Esophagus muscularis mucosa (tissue), 4 donors: ENCODE results near the gene ATP6AP1. TPM values are rescaled to one million over a fixed set of nuclear protein-coding genes. Genes with fewer than 3 reads are reported as not detected.
A peak's percentile ranks its signal among the peaks of the same experiment; 100 is the strongest.

ENCODE experiments used
- DNase-seq: peaks from one replicate; pipeline ENCODE4 v3.0.0-alpha.2; 2017; ENCODE audit errors: extremely low spot score
- H3K27ac ChIP-seq, 4 donors: fragments of 200-600 bp; sonication (generic); replicated peaks in 1 of 4; 1 replicate in 3 of 4; 2 replicates in 1 of 4; pipeline ENCODE4 v1.5.1; 2016 to 2019; ENCODE audit warnings: mild to moderate bottlenecking in 1 of 4
- H3K27me3 ChIP-seq, 4 donors: fragments of 200-600 bp; sonication (generic); one replicate each; pipeline versions ENCODE4 v1.5.1 to v1.6.0; 2016 to 2019
- H3K36me3 ChIP-seq, 4 donors: fragments of 200-600 bp; sonication (generic); one replicate each; pipeline ENCODE4 v1.5.1; 2016 to 2019
- H3K4me1 ChIP-seq, 4 donors: fragments of 200-600 bp; sonication (generic); one replicate each; pipeline ENCODE4 v1.5.1; 2016 to 2019
- H3K4me3 ChIP-seq, 4 donors: fragments of 200-600 bp; sonication (generic); 1 replicate in 2 of 4; 2 replicates in 2 of 4; pipeline ENCODE4 v1.5.1; 2016 to 2019; ENCODE audit warnings: mild to moderate bottlenecking in 4 of 4, moderate library complexity in 1 of 4
- H3K9me3 ChIP-seq, 4 donors: fragments of 200-600 bp; sonication (generic); 1 replicate in 3 of 4; 2 replicates in 1 of 4; pipeline ENCODE4 v1.5.1; 2016 to 2019
- CTCF ChIP-seq, 3 experiments: fragments of 200-600 bp in 2 of 3; fragments of 450-650 bp in 1 of 3; sonication (generic) in 2 of 3; IDR thresholded peaks; one replicate each; pipeline ENCODE4 v1.5.1; 2017 to 2019; ENCODE audit warnings: antibody characterized with exemption in 3 of 3, mild to moderate bottlenecking in 2 of 3, moderate library complexity in 1 of 3
- EP300 ChIP-seq: sonication (generic); formaldehyde crosslinking; IDR thresholded peaks from one replicate; pipeline ENCODE4 v1.6.1; 2017; ENCODE audit warnings: antibody characterized with exemption
- POLR2A ChIP-seq: fragments of 450-650 bp; IDR thresholded peaks from one replicate; pipeline ENCODE4 v1.6.1; 2017; ENCODE audit warnings: antibody characterized with exemption, moderate library complexity, mild to moderate bottlenecking, low read depth
- POLR2AphosphoS5 ChIP-seq, 2 donors: sonication (generic); formaldehyde crosslinking; IDR thresholded peaks; one replicate each; pipeline ENCODE4 v1.6.1; 2017; ENCODE audit warnings: antibody characterized with exemption in 2 of 2
- WGBS: methylation state at CpG from one replicate; pipeline ENCODE4 v1.1.5; 2018; 5-methylcytosine and 5-hydroxymethylcytosine counted together
- intact Hi-C: fragments of 100-400 bp; cut with DNase I; formaldehyde crosslinking; loops from one replicate; pipeline ENCODE4 v1.15.1; 2023
- total RNA-seq, 4 donors: library from RNA; depleted of rRNA; stranded (reverse); fragments of >200 nt; gene quantifications; one replicate each; pipeline versions ENCODE4 v1.1.0 to v1.2.1, GENCODE V29; 2016

ATP6AP1 gene
- total RNA-seq, 4 donors from 2014 or later: 27.4 to 67.2 (median 34.7) TPM

GRCh38 chrX:154477891-154478477 is 49.5 kb downstream of the ATP6AP1 start:
- H3K9me3 ChIP-seq: no peaks in the 10 kb centered on the region
- DNase-seq: no peak
- intact Hi-C loops: no loop called here
- H3K4me1 ChIP-seq: peaks cover 0 to 14% (median 13%) of the 10 kb centered on the region in 4 donors
- peak overlapping the region; percentile 55 to 69 (median 58) for H3K4me3 ChIP-seq
- no peak for TF ChIP-seq POLR2AphosphoS5 (IDR thresholded peaks at IDR 0.05)
- TF ChIP-seq POLR2A: no peak
- no peak for TF ChIP-seq CTCF (IDR thresholded peaks at IDR 0.05)
- TF ChIP-seq EP300: no peak
- H3K27me3 ChIP-seq: no peaks in the 10 kb centered on the region
- peak overlapping the region; percentile 78 to 87 (median 82) for H3K27ac ChIP-seq
- WGBS: 76% methylated on average over 17 of the region's 24 CpGs
- peaks cover 0 to 2% (median 0%) of the 10 kb centered on the region in 4 donors for H3K36me3 ChIP-seq

- TF ChIP-seq EP300 (no peak), POLR2AphosphoS5 (IDR thresholded peaks at IDR 0.05) (peak; percentile 73 to 77), POLR2A (peak; percentile 33)
- H3K27ac ChIP-seq: peak within 1 kb of the TSS; percentile 78 to 87 (median 82)
- H3K4me3 ChIP-seq: peak within 1 kb of the TSS; percentile 55 to 69 (median 58)
- H3K27me3 ChIP-seq: no peaks in the 10 kb centered on the region
- peaks cover 0 to 14% (median 13%) of the 10 kb centered on the region in 4 donors for H3K4me1 ChIP-seq
- H3K36me3 ChIP-seq: peaks cover 0 to 2% (median 0%) of the 10 kb centered on the region in 4 donors
- H3K9me3 ChIP-seq: no peaks in the 10 kb centered on the region
- peak; percentile 97 for DNase-seq
- 61% methylated on average over 38 of the region's 85 CpGs for WGBS
- intact Hi-C loops: no loop called here
These were observed 50.5 kb downstream of the ATP6AP1 start, which contains the start of gene LAGE3 for GRCh38 chrX:154478728-154479622. Gene LAGE3 (minus strand): TSS chrX:154479281. CDS start chrX:154478915, 366 bp downstream.

DNA sequence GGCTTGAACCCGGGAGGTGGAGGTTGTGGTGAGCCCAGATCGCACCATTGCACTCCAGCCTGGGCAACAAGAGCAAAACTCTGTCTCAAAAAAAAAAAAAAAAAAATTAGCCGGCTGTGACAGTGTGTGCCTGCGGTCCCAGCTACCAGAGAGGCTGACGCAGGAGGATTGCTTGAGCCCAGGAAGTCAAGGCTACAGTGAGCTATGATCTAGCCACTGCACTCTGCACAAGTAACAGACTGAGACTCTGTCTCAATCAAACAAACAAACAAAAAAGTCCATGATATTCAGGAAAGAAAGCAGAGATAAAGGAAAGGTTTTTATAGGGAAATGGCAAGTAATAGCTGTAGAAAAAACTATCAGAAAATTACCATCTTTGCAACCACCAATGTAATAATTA is 52.7 kb downstream of the ATP6AP1 start:
- no peak overlapping the region for H3K27ac ChIP-seq
- intact Hi-C loops: no loop called here
- 85% methylated on average over 5 of the region's 5 CpGs for WGBS
- DNase-seq: no peak
- peaks cover 0 to 15% (median 13%) of the 10 kb centered on the region in 4 donors for H3K36me3 ChIP-seq
- no peak overlapping the region for H3K4me3 ChIP-seq
- no peaks in the 10 kb centered on the region for H3K9me3 ChIP-seq
- no peaks in the 10 kb centered on the region for H3K27me3 ChIP-seq
- peaks cover 11 to 32% (median 32%) of the 10 kb centered on the region in 4 donors for H3K4me1 ChIP-seq
- TF ChIP-seq POLR2AphosphoS5 (IDR thresholded peaks at IDR 0.05): no peak
- no peak for TF ChIP-seq POLR2A
- TF ChIP-seq CTCF (IDR thresholded peaks at IDR 0.05): no peak
- TF ChIP-seq EP300: no peak

DNA sequence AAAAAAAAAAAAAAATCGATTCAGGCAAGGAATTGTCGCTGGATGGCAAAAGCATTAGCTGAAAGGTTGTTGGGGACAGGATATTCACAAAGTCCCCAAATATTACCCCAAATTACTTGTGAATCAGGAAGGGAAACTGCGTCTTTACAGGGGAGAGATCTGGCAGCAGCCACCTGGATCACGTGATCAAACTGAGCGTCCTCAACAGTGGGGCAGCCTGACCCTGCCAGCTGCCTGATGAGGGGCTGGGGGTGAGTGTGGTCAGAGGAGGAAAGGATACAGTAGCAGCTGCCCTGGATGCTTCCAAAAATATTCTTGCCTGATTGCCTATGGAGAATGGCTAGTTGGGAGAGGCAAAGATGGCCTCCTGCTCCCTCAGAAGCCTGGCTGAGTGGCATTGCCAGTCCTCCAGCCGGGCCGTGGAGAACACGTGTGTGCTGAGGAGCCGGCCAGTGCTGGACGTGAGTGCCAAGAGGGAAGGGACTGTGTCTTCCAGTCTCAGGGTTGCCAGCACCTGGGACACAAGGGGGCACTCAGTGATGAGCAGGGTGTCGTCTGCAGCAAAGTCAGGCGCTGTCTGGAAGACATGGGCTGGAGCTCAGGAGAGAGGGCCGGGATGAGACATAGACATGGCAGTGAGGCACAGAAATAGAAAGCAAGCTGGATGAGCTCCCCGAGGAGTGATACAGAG is 53.6 kb downstream of the ATP6AP1 start:
- no peak for DNase-seq
- H3K27me3 ChIP-seq: no peaks in the 10 kb centered on the region
- H3K27ac ChIP-seq: no peak overlapping the region
- H3K36me3 ChIP-seq: peaks cover 0 to 15% (median 13%) of the 10 kb centered on the region in 4 donors
- peaks cover 13 to 36% (median 35%) of the 10 kb centered on the region in 4 donors for H3K4me1 ChIP-seq
- TF ChIP-seq CTCF (IDR thresholded peaks at IDR 0.05) (no peak), EP300 (no peak), POLR2A (no peak), POLR2AphosphoS5 (IDR thresholded peaks at IDR 0.05) (no peak)
- no peaks in the 10 kb centered on the region for H3K9me3 ChIP-seq
- 87% methylated on average over 14 of the region's 14 CpGs for WGBS
- intact Hi-C loops: no loop called here
- H3K4me3 ChIP-seq: no peak overlapping the region
